Measurements from ENCODE around the gene ZNF253. TPM values are rescaled to one million over a fixed set of nuclear protein-coding genes. Genes with fewer than 3 reads are reported as not detected.

ZNF253 gene
- total RNA-seq, 1 experiment from 2014 or later: not detected

GRCh38 chr19:19826875-19827274, 38.8 kb upstream of the ZNF253 start:
- CTCF ChIA-PET: no interaction called here

More at GRCh38 chr19:19826875-19827274, 38.8 kb upstream of the ZNF253 start:
- ChIA-PET POLR2A (no interaction called here), RAD21 (ENCODE audit: low non-redundant PET in 1 of 2, low total read pairs in 2 of 2, uncharacterized antibody in 2 of 2, unreplicated experiment in 2 of 2) (no interaction called here)
- H3K27me3 ChIP-seq (ENCODE audit: insufficient read depth, low read length): no peaks in the 10 kb centered on the region
- intact Hi-C loops (cut with micrococcal nuclease): no loop called here
- H3K9me3 ChIP-seq (ENCODE audit: control insufficient read depth in 1 of 2, insufficient read depth in 1 of 2, low read depth in 1 of 2, low read length in 2 of 2): peaks cover 15 to 17% of the 10 kb centered on the region in 2 experiments; a peak in 2 of 4 replicates
- H3K4me2 ChIP-seq (ENCODE audit: low read length): no peak overlapping the region
- no peaks in the 10 kb centered on the region for H3K36me3 ChIP-seq (ENCODE audit: control insufficient read depth in 1 of 2, insufficient read depth in 2 of 2, low read length in 2 of 2)
- H3K79me2 ChIP-seq (ENCODE audit: insufficient read depth, low read length): no peaks in the 10 kb centered on the region
- H4K20me1 ChIP-seq (ENCODE audit: insufficient read depth): no peaks in the 10 kb centered on the region
- H3K27ac ChIP-seq (ENCODE audit: low read depth, low read length): no peak overlapping the region
- H3K9me2 ChIP-seq (ENCODE audit: insufficient read depth): no peaks in the 10 kb centered on the region
- H3K4me1 ChIP-seq (ENCODE audit: control insufficient read depth in 1 of 2, insufficient read depth in 2 of 2, low read length in 2 of 2): no peaks in the 10 kb centered on the region
- H2AFZ ChIP-seq (ENCODE audit: low read depth, low read length, poor library complexity, severe bottlenecking): no peak overlapping the region
- DNase-seq (ENCODE audit: low read depth, low spot score) (no peak), ATAC-seq (no peak)
- BruUV-seq (replicated peaks): no TSS peak
- H3K4me3 ChIP-seq (replicated peaks in 1 of 2; ENCODE audit: low read depth in 1 of 2, low read length in 2 of 2): no peak overlapping the region
- TF ChIP-seq ZFX (IDR thresholded peaks at IDR 0.05): no peak
- no peak for TF ChIP-seq ELF1 (IDR thresholded peaks at IDR 0.05; ENCODE audit: borderline replicate concordance, low read depth)
- no peak for TF ChIP-seq FOSL1 (IDR thresholded peaks at IDR 0.05; ENCODE audit: low read depth)
- TF ChIP-seq ZBTB33 (IDR thresholded peaks at IDR 0.05; ENCODE audit: extremely low read depth, insufficient replicate concordance, low read length): no peak
- no peak for TF ChIP-seq ZNF274 (IDR thresholded peaks at IDR 0.05; ENCODE audit: low read depth, low read length)
- no peak for TF ChIP-seq RAD21 (IDR thresholded peaks at IDR 0.05; ENCODE audit: low read depth)
- no peak for TF ChIP-seq POLR2A (IDR thresholded peaks at IDR 0.05; ENCODE audit: borderline replicate concordance, extremely low read depth, insufficient read depth, insufficient read length)
- no peak for TF ChIP-seq CBX3 (IDR thresholded peaks at IDR 0.05; ENCODE audit: low read depth)
- TF ChIP-seq POLR2AphosphoS5 (IDR thresholded peaks at IDR 0.05; ENCODE audit: low read depth, low read length): no peak
- no peak for TF ChIP-seq EZH2 (IDR thresholded peaks at IDR 0.05)
- no peak for TF ChIP-seq CTCF (IDR thresholded peaks at IDR 0.05 in 2 of 3, conservative IDR thresholded peaks at IDR 0.05 in 1 of 3; ENCODE audit: borderline replicate concordance in 1 of 3, insufficient read depth in 1 of 3, low read depth in 2 of 3, low read length in 2 of 3)
- no peak for TF ChIP-seq SIN3A (IDR thresholded peaks at IDR 0.05; ENCODE audit: low read depth)
- no peak overlapping the region for H3K9ac ChIP-seq (ENCODE audit: low read length)

All from HCT116 (cell line).